Measurements from ENCODE around the gene KIF13A. TPM values are rescaled to one million over a fixed set of nuclear protein-coding genes. Genes with fewer than 3 reads are reported as not detected.
"Not testable (repeated sequence)": the region's sequence is repeated elsewhere in the genome, so short reads cannot be mapped to it uniquely, and the experiment has no call there.

Gene KIF13A
- total RNA-seq, 1 donor from 2014 or later = 44.4 TPM

GRCh38 chr6:17948725-17949124, 38.7 kb downstream of the KIF13A start:
- no peak overlapping the region for H3K27ac Mint-ChIP-seq
- H3K4me3 Mint-ChIP-seq (ENCODE audit: low read depth) = no peak overlapping the region
- no peak for DNase-seq (ENCODE audit: low spot score, unreplicated experiment)
- no peak for TF ChIP-seq CTCF (IDR thresholded peaks at IDR 0.05; ENCODE audit: unreplicated experiment)
- H3K36me3 Mint-ChIP-seq (ENCODE audit: insufficient read depth) = peaks cover 11% of the 10 kb centered on the region
- H3K27me3 Mint-ChIP-seq = no peaks in the 10 kb centered on the region
- H3K9me3 Mint-ChIP-seq (ENCODE audit: low read depth) = peaks cover 3% of the 10 kb centered on the region
- peaks cover 11% of the 10 kb centered on the region for H3K4me1 Mint-ChIP-seq (ENCODE audit: low read depth)

GRCh38 chr6:17947574-17947973, 39.9 kb downstream of the KIF13A start:
- H3K27ac Mint-ChIP-seq; H3K36me3 Mint-ChIP-seq (ENCODE audit: insufficient read depth); H3K27me3 Mint-ChIP-seq; H3K4me3 Mint-ChIP-seq (ENCODE audit: low read depth); H3K9me3 Mint-ChIP-seq (ENCODE audit: low read depth); DNase-seq (ENCODE audit: low spot score, unreplicated experiment): not testable (repeated sequence)
- peaks cover 11% of the 10 kb centered on the region for H3K4me1 Mint-ChIP-seq (ENCODE audit: low read depth)

GRCh38 chr6:17945575-17945974, 41.9 kb downstream of the KIF13A start:
- no peak for TF ChIP-seq CTCF (IDR thresholded peaks at IDR 0.05; ENCODE audit: unreplicated experiment)
- Mint-ChIP-seq H3K27ac (no peak overlapping the region), H3K4me3 (ENCODE audit: low read depth) (no peak overlapping the region), H3K36me3 (ENCODE audit: insufficient read depth) (peaks cover 4% of the 10 kb centered on the region), H3K27me3 (no peaks in the 10 kb centered on the region), H3K9me3 (ENCODE audit: low read depth) (no peaks in the 10 kb centered on the region), H3K4me1 (ENCODE audit: low read depth) (peaks cover 11% of the 10 kb centered on the region)
- DNase-seq (ENCODE audit: low spot score, unreplicated experiment) = no peak

GRCh38 chr6:17945111-17945510, 42.3 kb downstream of the KIF13A start:
- no peak for DNase-seq (ENCODE audit: low spot score, unreplicated experiment)

GRCh38 chr6:17941318-17941717, 46.1 kb downstream of the KIF13A start:
- H3K27me3 Mint-ChIP-seq = peaks cover 3% of the 10 kb centered on the region
- DNase-seq (ENCODE audit: low spot score, unreplicated experiment) = no peak
- H3K27ac Mint-ChIP-seq = no peak overlapping the region
- H3K9me3 Mint-ChIP-seq (ENCODE audit: low read depth) = peaks cover 6% of the 10 kb centered on the region
- TF ChIP-seq CTCF (IDR thresholded peaks at IDR 0.05; ENCODE audit: unreplicated experiment) = no peak
- H3K36me3 Mint-ChIP-seq (ENCODE audit: insufficient read depth) = peaks cover 6% of the 10 kb centered on the region
- peaks cover 7% of the 10 kb centered on the region for H3K4me1 Mint-ChIP-seq (ENCODE audit: low read depth)
- H3K4me3 Mint-ChIP-seq (ENCODE audit: low read depth) = no peak overlapping the region

More at GRCh38 chr6:17945111-17945510, 42.3 kb downstream of the KIF13A start:
- Mint-ChIP-seq H3K9me3 (ENCODE audit: low read depth) (no peaks in the 10 kb centered on the region), H3K4me1 (ENCODE audit: low read depth) (peaks cover 10% of the 10 kb centered on the region), H3K4me3 (ENCODE audit: low read depth) (no peak overlapping the region), H3K27ac (no peak overlapping the region), H3K36me3 (ENCODE audit: insufficient read depth) (peaks cover 1% of the 10 kb centered on the region), H3K27me3 (peaks cover 2% of the 10 kb centered on the region)
- TF ChIP-seq CTCF (IDR thresholded peaks at IDR 0.05; ENCODE audit: unreplicated experiment) = no peak

GRCh38 chr6:17940151-17940792, 47.2 kb downstream of the KIF13A start:
- H3K4me3 Mint-ChIP-seq (ENCODE audit: low read depth) = no peak overlapping the region

More at GRCh38 chr6:17940151-17940792, 47.2 kb downstream of the KIF13A start:
- Mint-ChIP-seq H3K9me3 (ENCODE audit: low read depth) (peaks cover 6% of the 10 kb centered on the region), H3K27me3 (peaks cover 3% of the 10 kb centered on the region), H3K4me1 (ENCODE audit: low read depth) (peaks cover 7% of the 10 kb centered on the region), H3K36me3 (ENCODE audit: insufficient read depth) (peaks cover 6% of the 10 kb centered on the region), H3K27ac (no peak overlapping the region)
- TF ChIP-seq CTCF (IDR thresholded peaks at IDR 0.05; ENCODE audit: unreplicated experiment) = no peak
- no peak for DNase-seq (ENCODE audit: low spot score, unreplicated experiment)
